PFSK-1 (cell line): ENCODE measurements around the gene APBB1IP.

Experiments used
- FOXP2 ChIP-seq: optimal IDR thresholded peaks from 2 replicates; pipeline ENCODE3; 2011; ENCODE audit warnings: borderline replicate concordance, control low read depth, inconsistent platforms; ENCODE audit not compliant: insufficient read depth; ENCODE audit errors: extremely low read length, extremely low read depth
- POLR2AphosphoS5 ChIP-seq: IDR thresholded peaks from 2 replicates; pipeline ENCODE4 v1.6.1; 2012; ENCODE audit warnings: low read depth, mild to moderate bottlenecking, control low read depth, low read length, moderate library complexity
- SIN3A ChIP-seq: IDR thresholded peaks from 2 replicates; pipeline ENCODE4 v1.6.1; 2012; ENCODE audit warnings: mild to moderate bottlenecking, low read length, moderate library complexity, borderline replicate concordance; ENCODE audit not compliant: insufficient read depth
- TAF1 ChIP-seq: IDR thresholded peaks from 2 replicates; pipeline ENCODE4 v1.6.1; 2012; ENCODE audit warnings: low read length, control low read depth, borderline replicate concordance; ENCODE audit not compliant: insufficient read depth
- TF ChIP-seq, protein P1 (sequence below), 2 experiments: IDR thresholded peaks; 2 replicates each; pipeline versions ENCODE4 v1.6.1 to v1.8.0; 2011 to 2012; ENCODE audit warnings: low read depth in 2 of 2, low read length in 2 of 2, control low read depth in 1 of 2, inconsistent platforms in 1 of 2, mild to moderate bottlenecking in 1 of 2, moderate library complexity in 1 of 2; ENCODE audit not compliant: insufficient read depth in 1 of 2

Gene APBB1IP

DNA sequence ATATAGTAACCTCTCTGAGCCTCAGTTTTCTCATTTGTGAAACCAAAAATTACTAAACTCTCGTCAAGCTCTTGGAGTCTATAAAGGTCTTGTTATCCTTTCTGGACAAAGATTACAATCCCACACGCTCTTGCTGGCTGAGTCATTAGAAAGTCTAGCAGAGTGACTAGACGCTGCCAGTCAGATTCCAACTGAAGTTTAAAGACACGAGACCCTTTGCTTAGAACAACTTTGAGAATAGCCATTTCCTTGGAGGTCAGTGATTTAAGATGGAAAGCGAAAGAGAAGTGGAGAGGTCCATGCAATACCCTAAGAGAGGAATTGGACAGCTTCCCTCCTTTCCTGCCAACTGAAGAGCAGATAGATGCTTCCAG, 119.5 kb downstream of the APBB1IP start:
- TF ChIP-seq SIN3A (no peak), TAF1 (no peak), POLR2AphosphoS5 (no peak), FOXP2 (no peak)
- TF ChIP-seq, protein P1, sequence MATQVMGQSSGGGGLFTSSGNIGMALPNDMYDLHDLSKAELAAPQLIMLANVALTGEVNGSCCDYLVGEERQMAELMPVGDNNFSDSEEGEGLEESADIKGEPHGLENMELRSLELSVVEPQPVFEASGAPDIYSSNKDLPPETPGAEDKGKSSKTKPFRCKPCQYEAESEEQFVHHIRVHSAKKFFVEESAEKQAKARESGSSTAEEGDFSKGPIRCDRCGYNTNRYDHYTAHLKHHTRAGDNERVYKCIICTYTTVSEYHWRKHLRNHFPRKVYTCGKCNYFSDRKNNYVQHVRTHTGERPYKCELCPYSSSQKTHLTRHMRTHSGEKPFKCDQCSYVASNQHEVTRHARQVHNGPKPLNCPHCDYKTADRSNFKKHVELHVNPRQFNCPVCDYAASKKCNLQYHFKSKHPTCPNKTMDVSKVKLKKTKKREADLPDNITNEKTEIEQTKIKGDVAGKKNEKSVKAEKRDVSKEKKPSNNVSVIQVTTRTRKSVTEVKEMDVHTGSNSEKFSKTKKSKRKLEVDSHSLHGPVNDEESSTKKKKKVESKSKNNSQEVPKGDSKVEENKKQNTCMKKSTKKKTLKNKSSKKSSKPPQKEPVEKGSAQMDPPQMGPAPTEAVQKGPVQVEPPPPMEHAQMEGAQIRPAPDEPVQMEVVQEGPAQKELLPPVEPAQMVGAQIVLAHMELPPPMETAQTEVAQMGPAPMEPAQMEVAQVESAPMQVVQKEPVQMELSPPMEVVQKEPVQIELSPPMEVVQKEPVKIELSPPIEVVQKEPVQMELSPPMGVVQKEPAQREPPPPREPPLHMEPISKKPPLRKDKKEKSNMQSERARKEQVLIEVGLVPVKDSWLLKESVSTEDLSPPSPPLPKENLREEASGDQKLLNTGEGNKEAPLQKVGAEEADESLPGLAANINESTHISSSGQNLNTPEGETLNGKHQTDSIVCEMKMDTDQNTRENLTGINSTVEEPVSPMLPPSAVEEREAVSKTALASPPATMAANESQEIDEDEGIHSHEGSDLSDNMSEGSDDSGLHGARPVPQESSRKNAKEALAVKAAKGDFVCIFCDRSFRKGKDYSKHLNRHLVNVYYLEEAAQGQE (IDR thresholded peaks at IDR 0.05; ENCODE audit: insufficient read depth in 1 of 2, low read depth in 2 of 2, low read length in 2 of 2), result no peak

DNA sequence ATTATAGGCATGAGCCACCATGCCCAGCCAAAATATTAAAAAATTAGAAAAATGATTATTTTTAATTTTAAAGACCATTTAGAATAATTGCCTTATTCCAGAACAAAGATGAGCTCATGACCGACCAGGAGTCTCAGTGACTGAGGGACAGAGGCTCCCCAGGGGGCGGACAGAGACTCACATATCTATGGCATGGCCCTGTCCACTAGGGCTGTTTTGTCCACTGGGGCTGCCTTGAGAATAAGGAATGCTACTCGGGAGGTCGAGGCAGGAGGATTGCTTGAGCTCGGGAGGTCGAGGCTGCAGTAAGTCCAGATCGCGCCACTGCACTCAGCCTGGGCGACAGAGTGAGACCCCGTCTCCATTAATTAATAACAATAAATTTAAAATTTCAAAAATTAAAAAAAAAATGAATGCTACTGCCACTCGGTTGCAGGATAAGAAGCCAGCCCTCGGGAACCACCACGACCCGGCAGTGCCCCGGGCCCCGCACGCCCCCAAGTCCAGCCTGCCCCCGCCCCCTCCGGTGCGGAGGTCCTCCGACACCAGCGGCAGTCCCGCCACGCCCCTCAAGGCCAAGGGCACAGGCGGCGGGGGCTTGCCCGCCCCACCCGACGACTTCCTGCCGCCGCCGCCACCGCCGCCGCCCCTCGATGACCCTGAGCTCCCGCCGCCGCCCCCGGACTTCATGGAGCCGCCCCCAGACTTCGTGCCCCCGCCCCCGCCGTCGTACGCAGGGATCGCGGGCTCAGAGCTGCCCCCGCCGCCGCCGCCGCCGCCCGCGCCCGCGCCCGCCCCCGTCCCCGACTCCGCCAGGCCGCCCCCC, 128.6 kb downstream of the APBB1IP start:
- TF ChIP-seq FOXP2, result no peak
- TF ChIP-seq, protein P1 (IDR thresholded peaks at IDR 0.05; ENCODE audit: insufficient read depth in 1 of 2, low read depth in 2 of 2, low read length in 2 of 2), result no peak

DNA sequence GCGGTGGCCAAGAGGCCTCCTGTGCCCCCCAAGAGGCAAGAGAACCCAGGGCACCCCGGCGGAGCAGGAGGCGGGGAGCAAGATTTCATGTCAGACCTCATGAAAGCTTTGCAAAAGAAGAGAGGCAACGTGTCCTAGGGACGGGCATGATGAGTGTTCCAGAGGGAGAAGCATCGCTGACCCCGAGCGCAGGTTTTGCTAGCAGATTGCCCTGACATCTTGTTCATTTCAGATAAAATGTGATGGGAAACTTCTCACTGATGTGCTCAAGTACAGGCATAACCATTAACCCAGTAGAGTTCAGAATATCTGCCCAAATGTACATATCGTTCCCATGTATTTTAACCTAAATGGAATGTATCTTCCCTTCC, 129.2 kb downstream of the APBB1IP start:
- TF ChIP-seq POLR2AphosphoS5, result no peak
- TF ChIP-seq SIN3A, result no peak
- TF ChIP-seq, protein P1 (IDR thresholded peaks at IDR 0.05; ENCODE audit: insufficient read depth in 1 of 2, low read depth in 2 of 2, low read length in 2 of 2), result no peak
- no peak for TF ChIP-seq TAF1

DNA sequence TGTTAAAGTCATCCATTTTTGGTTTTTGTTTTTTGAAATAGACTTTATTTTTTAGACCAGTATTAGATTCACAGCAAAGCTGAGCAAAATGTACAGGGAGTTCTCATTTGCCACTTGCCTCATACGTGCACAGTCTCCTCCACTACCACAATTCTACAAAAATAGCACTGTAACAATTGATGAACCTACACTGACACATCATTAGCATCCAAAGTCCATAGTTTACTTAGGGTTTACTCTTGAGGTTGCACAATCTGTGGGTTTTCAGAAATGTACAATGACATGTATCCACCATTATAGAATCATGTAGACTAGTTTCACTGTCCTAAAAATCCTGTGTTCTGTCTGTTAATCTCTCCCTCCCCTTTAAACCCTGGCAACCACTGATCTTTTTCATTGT, 133.5 kb downstream of the APBB1IP start:
- no peak for TF ChIP-seq TAF1
- no peak for TF ChIP-seq SIN3A
- TF ChIP-seq FOXP2, result no peak
- TF ChIP-seq POLR2AphosphoS5, result no peak
- TF ChIP-seq, protein P1 (IDR thresholded peaks at IDR 0.05; ENCODE audit: insufficient read depth in 1 of 2, low read depth in 2 of 2, low read length in 2 of 2), result no peak

DNA sequence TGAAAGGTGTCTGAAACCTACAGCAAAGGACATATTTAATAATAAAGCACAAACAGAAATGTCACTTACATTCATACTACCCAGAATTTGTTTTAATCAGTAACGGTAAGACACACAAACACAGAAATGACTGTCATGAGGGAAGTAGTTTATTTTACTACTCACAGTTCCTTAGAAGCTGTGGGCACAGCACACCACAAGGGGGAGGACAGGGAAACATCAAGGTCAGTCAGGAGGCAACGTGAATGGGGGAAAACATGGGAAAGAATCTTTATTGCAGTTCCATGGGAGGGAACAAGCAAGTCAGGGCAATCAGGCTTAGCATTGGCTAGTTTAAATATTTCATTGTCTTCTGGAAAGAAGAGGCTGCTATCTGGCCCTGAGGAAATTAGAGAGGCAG, 135.5 kb downstream of the APBB1IP start:
- TF ChIP-seq FOXP2 (no peak), POLR2AphosphoS5 (no peak), TAF1 (no peak), SIN3A (no peak)
- TF ChIP-seq, protein P1 (IDR thresholded peaks at IDR 0.05; ENCODE audit: insufficient read depth in 1 of 2, low read depth in 2 of 2, low read length in 2 of 2), result no peak
